Keratinocyte (primary cell): ENCODE measurements around the gene LUC7L3.

Experiments used
- CTCF ChIP-seq, 3 experiments: IDR thresholded peaks in 1 of 3; conservative IDR thresholded peaks in 1 of 3; optimal IDR thresholded peaks in 1 of 3; 2 replicates in 2 of 3; 3 replicates in 1 of 3; pipeline versions ENCODE3 to v1.5.1; 2011; ENCODE audit warnings: low read length in 3 of 3, mild to moderate bottlenecking in 3 of 3, moderate library complexity in 2 of 3, control low read depth in 1 of 3, inconsistent platforms in 1 of 3; ENCODE audit not compliant: insufficient read depth in 2 of 3; ENCODE audit errors: extremely low read depth in 1 of 3
- EZH2 ChIP-seq: IDR thresholded peaks from one replicate; pipeline ENCODE4 v1.6.1; 2012; ENCODE audit warnings: inconsistent platforms, mild to moderate bottlenecking, low read length, moderate library complexity

- TF ChIP-seq CTCF (optimal IDR thresholded peaks at IDR 0.05 in 1 of 3, IDR thresholded peaks at IDR 0.05 in 1 of 3, conservative IDR thresholded peaks at IDR 0.05 in 1 of 3; ENCODE audit: extremely low read depth in 1 of 3, insufficient read depth in 2 of 3, low read length in 3 of 3), result peak; percentile 98 to 99 (median 99)
- no peak for TF ChIP-seq EZH2
Measured at GRCh38 chr17:50783193-50783660, 63.8 kb downstream of the LUC7L3 start.
